Measurements from ENCODE around the gene DDX1. TPM values are rescaled to one million over a fixed set of nuclear protein-coding genes. Genes with fewer than 3 reads are reported as not detected.

The DDX1 gene
- total and polyA plus RNA-seq, 2 of the 4 experiments (the other 2 are of a cell fraction) = 73.6 to 74.9 TPM

- no peak overlapping the region for H3K18ac ChIP-seq (ENCODE audit: low read depth, low read length)
- no peaks in the 10 kb centered on the region for H3K9me1 ChIP-seq (ENCODE audit: insufficient read depth, low read length)
- H3K9me3 ChIP-seq (ENCODE audit: control insufficient read depth, insufficient read depth, low read length) = no peaks in the 10 kb centered on the region; the same call in 1 of the 2 replicates
- H2BK120ac ChIP-seq (ENCODE audit: low read depth, low read length) = no peak overlapping the region
- H2BK15ac ChIP-seq (ENCODE audit: low read depth, low read length) = no peak overlapping the region
- no peaks in the 10 kb centered on the region for H3K79me1 ChIP-seq (ENCODE audit: low read depth in 1 of 2, low read length in 2 of 2)
- in situ Hi-C loops (cut with MboI; ENCODE audit: low sequenced_read_pairs) = loop anchor here (5.0 to 10.0 kb wide), 2 partner anchors 968 to 1115 kb away; no protein-coding TSS in a partner anchor
- H2BK5ac ChIP-seq (ENCODE audit: low read depth, low read length, poor library complexity, severe bottlenecking) = no peak overlapping the region
- H3K27ac ChIP-seq (ENCODE audit: insufficient read depth, low read length) = no peak overlapping the region
- no peak overlapping the region for H4K8ac ChIP-seq (ENCODE audit: low read depth in 2 of 2, low read length in 2 of 2)
- H3K36me3 ChIP-seq (ENCODE audit: control insufficient read depth, insufficient read depth, low read length) = peaks cover 4% of the 10 kb centered on the region
- no peak overlapping the region for H4K5ac ChIP-seq (ENCODE audit: low read depth, low read length)
- H3K27me3 ChIP-seq (ENCODE audit: control insufficient read depth, insufficient read depth, low read length) = no peaks in the 10 kb centered on the region; the same call in 1 of the 2 replicates
- ChIA-PET CTCF (no interaction called here), POLR2A (ENCODE audit: unreplicated experiment) (no interaction called here)
- no peak overlapping the region for H3K9ac ChIP-seq (ENCODE audit: low read depth, low read length)
- DNase-seq (no peak), ATAC-seq (ENCODE audit: low read depth) (no peak)
- H4K20me1 ChIP-seq (ENCODE audit: insufficient read depth, low read length) = no peaks in the 10 kb centered on the region
- H2AK5ac ChIP-seq (ENCODE audit: low read depth, low read length) = no peak overlapping the region
- no peak overlapping the region for H2AFZ ChIP-seq (replicated peaks; ENCODE audit: low read length, poor library complexity)
- dilution Hi-C loops (cut with HindIII; ENCODE audit: low sequenced_read_pairs, unreplicated experiment) = no loop called here
- H4K91ac ChIP-seq (ENCODE audit: insufficient read depth, low read depth, low read length) = no peak overlapping the region
- H3K4me2 ChIP-seq (ENCODE audit: low read depth, low read length) = no peak overlapping the region
- intact Hi-C loops (cut with micrococcal nuclease) = loop anchor here (5.0 kb wide), 1 partner anchor 848 kb away; no protein-coding TSS in a partner anchor
- no peak overlapping the region for H3K56ac ChIP-seq (ENCODE audit: extremely low read depth, insufficient read depth, low read length)
- 100% methylated on average over 2 of the region's 12 CpGs; no CpG with 5 or more reads in 1 of the 2 experiments for WGBS, 2 experiments (ENCODE audit: extremely low coverage in 2 of 2, insufficient read length in 1 of 2)
- no peak overlapping the region for H3K23ac ChIP-seq (ENCODE audit: low read depth, low read length)
- H3K4me1 ChIP-seq (ENCODE audit: control insufficient read depth, insufficient read depth, low read length) = peaks cover 2% of the 10 kb centered on the region; the same call in 1 of the 2 replicates
- H3K14ac ChIP-seq (replicated peaks; ENCODE audit: low read depth, low read length) = no peak overlapping the region
- H3K4ac ChIP-seq (ENCODE audit: low read depth, low read length) = no peak overlapping the region
- no peak overlapping the region for H2BK20ac ChIP-seq (ENCODE audit: low read depth, low read length)
- BruUV-seq (replicated peaks) = no TSS peak
- no peak overlapping the region for H3K4me3 ChIP-seq (ENCODE audit: insufficient read depth, low read depth, low read length)
- no peak overlapping the region for H2AK9ac ChIP-seq (replicated peaks; ENCODE audit: low read depth, low read length, poor library complexity)
- TF ChIP-seq SMC3 (IDR thresholded peaks at IDR 0.05; ENCODE audit: low read depth, low read length) = no peak
- TF ChIP-seq BHLHE40 (IDR thresholded peaks at IDR 0.05; ENCODE audit: low read depth, low read length) = no peak
- TF ChIP-seq ELK1 (IDR thresholded peaks at IDR 0.05; ENCODE audit: borderline replicate concordance, low read depth, low read length) = no peak
- no peak for TF ChIP-seq RCOR1 (IDR thresholded peaks at IDR 0.05; ENCODE audit: insufficient replicate concordance, low read length)
- no peak for TF ChIP-seq CTCF (conservative IDR thresholded peaks at IDR 0.05; ENCODE audit: low read depth, low read length)
- no peak for TF ChIP-seq RAD21 (IDR thresholded peaks at IDR 0.05; ENCODE audit: low read length)
- TF ChIP-seq CHD1 (IDR thresholded peaks at IDR 0.05; ENCODE audit: low read depth, low read length) = no peak
- no peak for TF ChIP-seq NFE2L2 (IDR thresholded peaks at IDR 0.05; ENCODE audit: low read depth, low read length)
- TF ChIP-seq RFX5 (IDR thresholded peaks at IDR 0.05; ENCODE audit: low read depth, low read length) = no peak
- TF ChIP-seq USF2 (IDR thresholded peaks at IDR 0.05; ENCODE audit: low read depth, low read length) = no peak
- no peak for TF ChIP-seq MAZ (IDR thresholded peaks at IDR 0.05; ENCODE audit: borderline replicate concordance, low read depth, low read length)
- no peak for TF ChIP-seq MAFK (IDR thresholded peaks at IDR 0.05; ENCODE audit: low read depth, low read length)
- TF ChIP-seq FOS (IDR thresholded peaks at IDR 0.05; ENCODE audit: low read depth, low read length) = no peak
- no peak for TF ChIP-seq CEBPB (IDR thresholded peaks at IDR 0.05; ENCODE audit: low read depth, low read length)
Observed at GRCh38 chr2:15639323-15640251, 47.9 kb downstream of the DDX1 start.

All from IMR-90 (cell line).